Activated T-helper 9 cell treated with anti-CD3 and anti-CD28 coated beads, Interleukin-2, amount 50 U/mL, for 16 hours (primary cell): ENCODE data around the gene CTAGE8.
"Not testable (repeated sequence)": the region's sequence is repeated elsewhere in the genome, so short reads cannot be mapped to it uniquely, and the experiment has no call there.

Source experiments
- DNase-seq: peaks from one replicate; pipeline ENCODE4 v3.0.0-alpha.2; 2020; ENCODE audit warnings: low read depth

CTAGE8 gene, protein sequence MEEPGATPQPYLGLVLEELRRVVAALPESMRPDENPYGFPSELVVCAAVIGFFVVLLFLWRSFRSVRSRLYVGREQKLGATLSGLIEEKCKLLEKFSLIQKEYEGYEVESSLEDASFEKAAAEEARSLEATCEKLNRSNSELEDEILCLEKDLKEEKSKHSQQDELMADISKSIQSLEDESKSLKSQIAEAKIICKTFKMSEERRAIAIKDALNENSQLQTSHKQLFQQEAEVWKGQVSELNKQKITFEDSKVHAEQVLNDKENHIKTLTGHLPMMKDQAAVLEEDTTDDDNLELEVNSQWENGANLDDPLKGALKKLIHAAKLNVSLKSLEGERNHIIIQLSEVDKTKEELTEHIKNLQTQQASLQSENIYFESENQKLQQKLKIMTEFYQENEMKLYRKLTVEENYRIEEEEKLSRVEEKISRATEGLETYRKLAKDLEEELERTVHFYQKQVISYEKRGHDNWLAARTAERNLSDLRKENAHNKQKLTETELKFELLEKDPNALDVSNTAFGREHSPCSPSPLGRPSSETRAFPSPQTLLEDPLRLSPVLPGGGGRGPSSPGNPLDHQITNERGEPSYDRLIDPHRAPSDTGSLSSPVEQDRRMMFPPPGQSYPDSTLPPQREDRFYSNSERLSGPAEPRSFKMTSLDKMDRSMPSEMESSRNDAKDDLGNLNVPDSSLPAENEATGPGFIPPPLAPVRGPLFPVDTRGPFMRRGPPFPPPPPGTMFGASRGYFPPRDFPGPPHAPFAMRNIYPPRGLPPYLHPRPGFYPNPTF

DNA sequence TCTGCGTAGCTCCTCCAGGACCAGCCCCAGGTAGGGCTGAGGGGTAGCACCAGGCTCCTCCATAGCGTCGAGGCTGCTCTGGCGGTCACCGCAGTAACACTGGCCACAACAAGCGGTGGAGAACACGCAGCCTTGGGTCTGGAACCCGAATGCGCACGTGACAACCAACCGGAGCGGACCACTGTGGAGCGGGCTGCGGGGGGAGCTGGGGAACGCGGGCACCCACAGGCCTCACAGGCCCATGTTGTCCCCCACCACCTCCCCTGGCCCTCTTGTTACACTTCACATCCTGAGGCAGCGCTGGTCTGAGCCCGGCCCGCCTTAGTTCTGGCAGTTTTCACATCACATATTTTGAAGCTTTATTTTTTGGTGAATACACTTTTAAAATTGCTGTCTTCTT lies at the start of gene CTAGE8:
Gene CTAGE8, minus strand, starts transcription at position 101 of the 400 bp plus-strand sequence. Its CDS starts 38 bp downstream, at position 63.
- DNase-seq = not testable (repeated sequence)

DNA sequence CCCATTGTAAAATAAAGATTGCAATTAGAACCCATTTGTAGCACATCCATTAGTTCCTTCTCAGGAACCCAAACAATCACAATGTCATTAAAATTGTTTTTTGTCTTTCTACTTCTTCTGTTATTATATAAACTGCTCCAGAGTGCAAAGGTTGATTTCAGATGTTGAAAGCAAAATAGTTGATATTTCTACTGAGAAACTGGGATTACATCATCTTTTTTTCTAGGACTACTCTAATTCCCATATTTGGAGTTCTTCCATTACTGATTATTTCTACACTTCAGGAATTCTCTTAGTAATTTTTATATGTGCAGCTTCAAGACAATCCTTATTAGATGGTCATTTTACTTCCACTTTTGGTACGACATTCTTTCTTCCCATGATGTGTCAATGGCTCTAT lies 48.4 kb upstream of the CTAGE8 start:
- not testable (repeated sequence) for DNase-seq

DNA sequence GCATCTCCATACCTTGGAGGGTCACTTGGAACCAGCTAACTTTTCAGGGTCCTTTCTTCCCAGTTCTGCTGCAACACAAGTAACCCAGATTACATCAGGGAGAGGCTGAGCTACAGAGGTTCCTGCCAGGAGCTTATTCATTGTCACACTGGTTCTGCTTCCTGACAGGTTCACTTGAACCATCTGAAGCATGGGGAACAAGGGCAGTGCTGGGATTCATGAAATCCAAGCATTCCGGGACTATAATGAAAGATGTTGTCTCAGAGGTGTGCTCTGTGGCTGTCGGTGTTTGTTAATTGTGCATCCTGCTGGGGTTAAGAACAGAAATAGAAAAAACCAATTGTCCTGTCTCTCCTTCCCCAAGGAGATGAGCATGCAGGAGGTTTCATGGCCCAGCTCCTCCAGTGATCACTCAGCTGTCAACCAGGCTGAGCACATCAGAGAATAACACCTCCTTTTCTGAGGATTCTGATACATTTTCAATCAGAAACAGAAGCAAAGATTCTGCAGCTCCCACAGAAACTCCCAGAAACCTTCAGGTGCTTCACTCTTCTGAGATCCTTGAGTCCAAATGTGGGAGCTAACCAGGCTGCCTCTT lies 42.9 kb upstream of the CTAGE8 start, which contains the start of gene OR2A1:
Gene OR2A1, plus strand, starts transcription at position 548 of the 598 bp plus-strand sequence. CDS start 5,706 bp downstream, outside the sequence.
- not testable (repeated sequence) for DNase-seq

DNA sequence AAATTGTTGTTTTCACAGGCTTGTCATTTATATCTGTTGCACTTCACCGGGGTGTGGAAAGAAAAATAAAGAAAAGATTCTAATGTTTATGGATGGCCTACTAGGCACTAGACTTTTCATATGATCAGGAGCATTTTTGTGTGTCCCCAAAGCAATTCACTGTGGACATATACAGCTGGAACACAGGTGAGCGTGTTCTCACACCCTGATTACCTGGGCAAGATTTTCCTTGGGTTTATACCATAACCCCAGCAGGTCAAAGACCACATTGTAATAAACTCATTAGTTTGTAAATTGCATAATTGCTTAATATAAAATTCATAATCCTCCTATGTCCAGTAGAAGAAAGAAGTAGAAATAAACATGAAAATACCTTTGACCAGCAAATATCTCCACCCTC lies 42.1 kb upstream of the CTAGE8 start:
- not testable (repeated sequence) for DNase-seq

DNA sequence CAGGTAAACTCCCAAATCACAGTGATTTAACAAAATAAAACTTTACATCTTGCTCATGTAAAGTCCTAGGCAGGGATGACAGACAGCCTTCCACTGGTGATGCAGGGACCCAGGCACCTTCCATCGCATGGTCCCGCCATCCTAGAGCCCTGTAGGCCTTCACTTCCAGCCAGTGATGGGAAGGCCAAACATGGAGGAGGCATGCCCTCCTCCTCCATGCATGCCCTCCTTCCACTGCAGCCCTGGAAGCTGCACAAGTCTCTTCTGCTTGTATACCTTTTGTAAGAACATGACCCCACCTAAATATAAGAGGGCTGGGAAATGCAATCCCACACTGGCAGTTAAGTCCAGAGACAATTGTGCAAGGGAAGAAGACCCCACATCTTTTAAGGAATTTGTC lies 40.6 kb upstream of the CTAGE8 start:
- not testable (repeated sequence) for DNase-seq

DNA sequence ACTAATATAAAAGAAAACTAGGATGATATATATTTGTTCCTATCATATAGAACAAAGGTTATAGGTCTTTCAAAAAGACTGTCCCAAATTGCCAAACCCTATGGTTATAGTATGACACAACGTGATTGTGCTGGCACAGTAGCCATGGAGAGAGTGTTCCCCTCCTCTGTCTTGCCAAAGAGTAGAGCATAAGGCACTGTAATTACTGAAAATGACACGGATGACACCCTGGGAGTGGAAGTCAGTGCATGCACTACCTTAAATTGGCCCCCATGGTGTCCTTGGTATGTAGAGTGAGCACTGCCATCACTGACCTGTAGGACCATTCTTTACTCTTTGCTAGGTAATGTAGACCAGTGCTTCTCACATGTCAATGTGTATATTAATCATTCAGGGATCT lies 36.1 kb upstream of the CTAGE8 start:
- DNase-seq = not testable (repeated sequence)

DNA sequence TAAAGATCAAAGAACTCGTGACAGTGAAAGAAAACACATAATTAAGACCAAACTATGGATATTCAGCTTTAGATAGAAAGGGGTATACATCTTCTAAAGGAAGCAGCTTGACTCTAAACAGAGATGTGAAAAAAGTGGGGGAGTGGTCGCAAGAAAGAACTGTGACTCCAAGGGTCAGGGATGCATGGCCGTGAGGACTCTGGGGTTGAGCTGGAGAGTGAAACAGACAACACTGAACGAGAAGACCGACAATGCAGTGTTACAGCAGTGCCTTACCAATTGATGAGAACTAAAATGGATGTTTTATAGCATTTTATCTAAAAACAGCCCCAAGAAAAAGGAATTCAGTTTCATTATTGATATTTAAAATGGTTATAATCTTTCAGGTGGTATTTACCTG lies 34.5 kb upstream of the CTAGE8 start:
- DNase-seq = not testable (repeated sequence)

DNA sequence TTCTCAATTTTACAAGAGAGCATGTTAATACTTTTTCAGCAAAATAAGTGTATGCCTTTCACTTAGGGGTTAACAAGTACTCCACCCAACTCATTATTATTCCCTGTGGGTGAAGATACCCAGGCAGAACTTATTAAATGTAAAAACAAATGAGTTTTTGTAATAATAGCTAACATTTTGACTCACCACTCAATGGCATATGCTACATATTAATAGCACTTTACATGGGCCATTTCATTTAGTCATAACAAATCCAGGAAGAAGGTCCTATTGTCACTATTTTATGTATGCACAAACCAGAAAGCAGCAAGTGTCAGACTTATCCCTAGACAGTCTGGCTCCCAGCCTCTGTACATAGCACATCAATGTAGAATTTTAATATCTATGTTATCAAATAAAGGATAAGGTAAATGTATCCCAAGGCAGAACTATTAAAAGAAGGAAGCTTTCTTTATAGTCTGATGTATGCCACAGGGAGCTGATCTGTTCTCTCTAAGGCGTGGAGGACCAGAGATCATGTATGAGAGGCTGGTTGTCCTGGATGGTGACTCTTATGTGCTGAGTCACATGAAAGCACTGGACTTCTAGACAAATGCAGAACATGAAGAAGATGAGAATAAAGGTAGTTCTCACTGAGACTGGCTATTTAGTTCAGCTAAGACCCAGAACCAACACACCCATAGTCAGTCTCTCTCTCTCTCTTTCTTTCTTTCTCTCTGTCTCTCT lies 33.7 kb upstream of the CTAGE8 start:
- not testable (repeated sequence) for DNase-seq

DNA sequence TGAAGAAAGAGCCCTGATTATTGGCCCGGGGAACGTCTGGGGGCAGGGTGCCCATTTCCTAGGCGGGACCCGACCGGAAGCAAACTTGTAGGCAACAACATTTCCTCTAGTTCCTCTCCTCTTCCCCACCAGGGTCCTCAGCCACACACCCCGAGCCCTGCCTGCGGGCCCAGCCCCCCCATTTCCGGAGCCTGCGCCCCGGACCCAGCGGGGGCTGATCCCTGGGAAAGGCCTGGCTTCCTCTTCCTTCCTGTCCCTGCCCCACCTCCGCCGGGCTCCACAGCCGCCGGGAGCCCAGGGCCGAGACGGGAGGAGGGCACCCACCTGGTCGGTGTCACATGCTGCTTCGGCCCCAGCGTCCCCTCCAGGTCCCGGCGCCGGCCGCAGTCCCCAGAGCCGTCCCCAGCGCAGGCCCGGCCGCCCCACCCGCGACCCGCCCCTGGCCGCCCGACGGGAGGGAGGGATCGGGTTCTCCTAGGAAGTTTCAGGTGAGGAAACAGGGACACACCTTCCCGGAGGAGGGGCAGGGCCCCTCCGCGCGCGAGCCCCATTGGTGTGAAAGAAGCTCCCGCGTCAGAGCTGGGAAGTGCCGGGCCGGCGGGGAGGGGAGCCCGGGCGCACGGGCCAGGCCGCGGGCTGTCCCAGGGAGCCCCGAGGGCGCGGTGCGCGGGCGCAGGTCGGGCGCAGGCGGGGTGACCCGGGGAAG lies 24.9 kb upstream of the CTAGE8 start:
- not testable (repeated sequence) for DNase-seq

DNA sequence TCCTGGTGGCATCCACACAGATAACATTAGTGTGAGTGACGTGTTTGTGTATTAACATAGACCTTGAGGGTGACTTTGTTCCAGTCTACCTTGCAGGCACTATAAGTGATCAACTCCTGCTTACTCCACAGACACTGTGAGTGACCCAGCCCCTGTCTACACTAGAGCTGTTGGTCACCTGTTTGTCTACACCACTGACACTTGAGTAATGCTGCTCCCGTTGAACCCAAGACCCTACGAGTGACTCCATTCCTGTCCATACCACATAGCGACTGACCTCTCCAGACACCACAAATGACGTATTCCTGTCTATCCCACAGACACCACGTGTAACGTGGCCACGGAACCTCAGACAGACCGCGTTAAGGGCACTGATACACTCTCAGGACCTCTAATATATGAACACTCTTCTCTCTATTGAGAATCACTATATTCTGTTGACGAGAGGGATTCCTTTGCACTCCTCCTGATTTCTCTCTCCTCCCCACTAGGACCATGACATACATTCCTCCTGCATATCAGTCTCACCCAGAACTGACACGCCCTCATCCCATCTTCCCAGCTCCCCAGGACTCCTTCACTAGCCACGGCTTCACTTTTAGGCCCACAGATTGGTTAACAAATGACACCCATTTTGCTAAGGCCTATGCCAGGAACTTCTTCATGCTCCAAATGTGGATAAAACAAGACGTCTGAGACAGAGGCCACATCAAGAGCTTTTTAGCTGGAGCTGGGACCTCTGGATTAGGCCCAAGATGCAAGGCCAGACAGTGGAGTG lies 23.5 kb upstream of the CTAGE8 start:
- DNase-seq = not testable (repeated sequence)

DNA sequence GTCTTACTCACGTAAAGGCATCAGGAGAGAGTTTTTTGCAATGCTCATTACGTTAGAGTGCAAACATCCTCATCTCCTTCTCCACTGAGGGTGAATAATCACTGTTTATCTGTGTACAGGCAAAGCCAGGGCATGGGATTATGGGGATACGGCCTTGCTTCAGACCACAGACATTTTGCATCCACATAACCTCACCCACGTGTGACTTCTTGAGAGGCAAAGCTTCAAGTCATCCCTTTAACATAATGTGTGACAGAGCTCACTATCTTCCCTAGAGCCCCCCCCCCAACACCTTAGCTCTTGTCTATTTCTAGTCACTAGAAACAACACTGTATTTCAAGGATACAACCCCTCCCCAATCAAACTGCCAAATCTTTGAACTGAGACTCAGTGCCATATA lies 22.5 kb upstream of the CTAGE8 start:
- DNase-seq = not testable (repeated sequence)

DNA sequence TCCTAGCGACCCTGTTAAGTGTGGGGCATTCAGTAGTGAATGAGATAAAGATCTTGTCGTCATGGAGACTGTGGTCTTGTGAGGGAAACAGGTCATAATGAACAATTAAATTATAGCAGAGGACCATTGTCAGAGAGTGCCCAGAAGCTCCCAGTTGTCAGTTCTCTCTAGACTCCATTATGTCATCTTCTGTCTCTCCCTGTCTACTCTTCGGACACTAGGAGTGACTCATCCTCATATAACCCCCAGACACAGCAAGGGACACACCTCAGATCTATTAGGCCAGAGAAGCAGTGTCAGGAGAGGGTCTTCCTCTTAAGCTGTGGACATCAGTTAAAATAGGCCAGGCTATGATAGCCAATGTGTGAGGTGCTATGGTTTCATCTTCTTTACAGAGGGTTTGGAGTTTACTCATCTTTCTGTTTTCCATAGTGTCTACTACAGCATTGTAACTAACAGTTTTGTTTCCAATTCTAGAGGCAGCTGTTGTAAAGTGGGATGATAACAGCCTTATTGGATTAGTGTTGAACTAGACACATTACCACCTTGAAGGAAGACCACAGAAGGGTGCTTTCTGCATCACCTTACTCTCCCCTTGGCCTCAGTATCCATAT lies 18.2 kb upstream of the CTAGE8 start:
- DNase-seq = not testable (repeated sequence)

DNA sequence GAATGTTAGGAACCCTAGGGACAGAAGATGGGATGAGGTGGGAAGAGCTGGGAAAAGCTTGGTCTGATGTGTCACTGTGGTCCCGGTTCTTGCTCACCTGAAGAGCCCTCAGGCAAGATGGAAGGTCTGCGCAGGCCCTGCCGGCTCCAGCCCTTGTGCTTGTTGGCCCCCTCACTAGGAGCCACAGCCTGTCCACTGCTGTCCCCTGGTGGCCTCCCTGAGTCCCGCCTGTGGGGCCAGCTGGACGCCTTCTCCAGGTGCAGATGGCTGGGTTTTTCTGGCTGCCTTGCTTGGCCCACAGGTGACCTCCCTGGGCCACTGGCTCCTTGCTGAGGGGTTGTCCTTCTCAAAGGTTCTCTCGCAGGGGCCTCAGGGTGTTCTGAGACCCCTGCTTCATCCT lies 14.6 kb upstream of the CTAGE8 start:
- not testable (repeated sequence) for DNase-seq

DNA sequence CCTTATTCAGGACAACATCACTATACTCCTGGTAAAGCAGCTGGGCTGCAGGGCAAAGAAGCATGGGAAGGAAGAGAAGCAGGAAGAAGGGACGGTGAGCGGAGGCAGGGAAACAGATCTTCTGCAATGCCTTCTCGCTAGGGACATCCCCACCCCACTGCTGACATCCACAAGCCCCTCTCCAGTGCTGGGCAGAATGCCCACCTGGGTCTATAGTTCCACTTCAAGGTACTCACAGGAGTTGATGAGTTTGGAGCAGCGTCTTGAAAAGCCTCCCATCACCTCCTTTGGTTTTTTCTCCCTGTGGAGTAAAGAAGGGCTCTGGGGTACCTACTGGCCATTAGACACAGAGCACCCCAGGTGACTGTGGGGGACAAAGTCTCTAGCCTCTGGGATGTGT lies 13.4 kb upstream of the CTAGE8 start:
- DNase-seq = not testable (repeated sequence)

DNA sequence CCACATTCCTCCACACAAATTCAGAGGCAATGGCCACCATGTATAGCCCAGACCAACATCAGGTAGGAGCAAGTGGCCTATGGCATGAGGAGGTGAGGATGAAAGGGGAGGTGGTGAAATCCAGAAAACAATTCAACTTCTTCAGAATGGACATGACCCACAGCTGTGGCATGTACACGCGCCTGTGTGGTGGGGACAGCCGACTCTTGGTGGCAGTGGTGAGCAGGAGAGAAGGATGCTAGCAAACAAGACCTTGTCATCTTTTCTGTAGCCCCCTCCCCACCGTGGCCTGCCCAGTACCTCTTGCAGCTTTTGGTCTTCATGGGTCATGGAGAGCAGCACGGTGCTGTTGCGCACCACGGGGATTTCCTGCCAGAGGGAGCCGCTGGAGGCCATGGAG lies 12.9 kb upstream of the CTAGE8 start:
- not testable (repeated sequence) for DNase-seq

DNA sequence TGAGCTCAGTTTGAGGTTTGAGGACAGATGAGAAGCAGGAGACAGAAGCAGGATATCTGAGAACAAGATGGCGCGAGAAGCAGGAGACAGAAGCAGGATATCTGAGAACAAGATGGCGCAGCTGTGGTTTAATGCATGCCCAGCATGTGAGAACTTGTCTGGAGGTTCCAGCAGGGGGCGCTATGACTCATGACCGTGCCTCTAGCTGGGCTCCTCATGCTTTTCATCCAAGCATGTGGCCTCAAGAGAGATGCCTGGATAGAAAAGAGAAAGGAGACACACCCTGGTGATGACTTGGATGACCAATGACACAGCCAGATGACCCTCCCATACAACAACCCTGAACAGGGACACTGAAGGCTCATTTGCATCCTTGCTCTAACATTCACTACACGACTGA lies 10.9 kb upstream of the CTAGE8 start:
- not testable (repeated sequence) for DNase-seq

DNA sequence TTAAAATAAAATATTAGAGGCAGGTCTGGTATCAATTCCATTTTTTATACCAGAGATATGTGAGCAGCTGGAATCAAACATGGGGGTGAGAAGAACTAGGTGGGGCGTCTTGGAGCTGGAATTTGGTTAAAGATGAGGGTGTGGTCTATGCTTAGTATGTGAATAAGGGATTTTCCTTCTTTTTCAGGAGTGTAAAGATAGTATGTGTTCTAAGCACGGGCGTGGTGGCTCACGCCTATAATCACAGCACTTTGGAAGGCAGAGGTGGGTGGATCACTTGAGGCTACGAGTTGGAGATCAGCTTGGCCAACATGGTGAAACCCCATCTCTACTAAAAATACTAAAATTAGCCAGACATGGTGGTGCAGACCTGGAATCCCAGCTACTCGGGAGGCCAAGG lies 6.2 kb upstream of the CTAGE8 start:
- not testable (repeated sequence) for DNase-seq

DNA sequence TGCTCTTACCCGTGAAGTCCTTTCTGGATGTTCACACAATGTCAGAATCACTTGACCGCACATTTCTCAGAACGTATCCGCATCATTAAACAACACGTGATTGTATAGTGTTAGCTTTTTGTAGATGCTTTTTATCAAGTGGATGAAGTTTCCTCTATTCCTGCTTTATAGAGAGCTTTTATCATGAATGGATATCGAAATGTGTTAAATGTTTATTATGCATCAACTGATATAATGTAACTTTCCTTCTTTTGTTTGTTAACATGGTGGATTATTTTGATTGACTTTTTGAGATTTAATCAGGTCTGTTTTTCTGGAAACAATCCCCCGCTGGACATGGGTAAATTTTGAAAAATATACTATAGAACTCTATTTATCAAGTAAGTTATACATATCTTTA lies 4.4 kb downstream of the CTAGE8 start, which contains the start of gene OR2A7:
Gene OR2A7, minus strand, starts transcription at position 101 of the 400 bp plus-strand sequence. CDS start 5,164 bp downstream, outside the sequence.
- not testable (repeated sequence) for DNase-seq

DNA sequence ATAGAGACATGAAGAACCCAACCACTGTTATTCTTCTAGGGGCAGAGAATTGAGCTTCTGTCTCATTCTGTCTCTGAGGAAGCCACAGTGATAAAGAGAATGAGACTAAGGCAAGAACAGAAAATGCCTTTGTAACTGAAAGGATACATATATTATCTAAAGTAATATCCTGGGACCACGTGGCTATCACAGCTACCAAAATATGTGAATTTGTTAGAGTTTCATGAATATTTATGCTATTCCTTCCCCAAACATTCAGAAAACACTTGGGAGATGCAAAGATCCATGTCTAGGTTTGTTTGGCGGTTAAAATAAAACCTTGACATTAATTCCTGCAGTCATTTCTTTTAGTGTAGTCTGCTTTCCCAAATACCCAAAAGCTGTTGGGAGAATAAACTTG lies 7.0 kb downstream of the CTAGE8 start:
- DNase-seq = not testable (repeated sequence)

DNA sequence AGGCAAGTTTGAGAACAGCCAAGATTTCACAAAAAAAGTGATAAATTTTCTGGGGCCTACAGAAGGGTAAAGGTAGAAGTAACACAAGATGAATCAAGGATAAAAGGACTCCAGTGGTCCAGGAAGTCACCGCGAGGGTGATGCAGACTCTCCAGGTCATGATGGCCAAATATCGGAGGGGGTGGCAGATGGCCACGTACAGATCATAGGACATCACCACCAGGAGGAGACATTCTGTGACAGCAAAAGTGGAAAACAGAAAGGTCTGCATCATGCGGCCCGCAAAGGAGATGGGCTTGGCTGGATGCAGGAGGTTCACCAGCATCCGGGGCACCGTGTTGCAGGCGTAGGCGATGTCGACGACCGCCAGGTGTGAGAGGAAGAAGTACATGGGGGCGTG lies 10.0 kb downstream of the CTAGE8 start:
- not testable (repeated sequence) for DNase-seq
